SK-N-SH treated with all-trans-retinoic acid at 6 μM for 48 hours (cell line): ENCODE measurements around the gene IQUB.

ENCODE experiments used
- ATAC-seq: fragments of 200-7000 bp; cut with Tn5 transposase; 3 replicates; pipeline ENCODE4 v1.9.1; 2020; ENCODE audit warnings: mild to moderate bottlenecking, moderate library complexity
- ARNTL ChIP-seq: fragments of 450-650 bp; formaldehyde crosslinking; IDR thresholded peaks from 2 replicates; pipeline ENCODE4 v1.5.0; 2020; ENCODE audit warnings: low read depth, mild to moderate bottlenecking, moderate library complexity, borderline replicate concordance
- BACH2 ChIP-seq: fragments of 250-450 bp; sonication (Bioruptor Pico); IDR thresholded peaks from 2 replicates; pipeline ENCODE4 v1.9.0; 2021; ENCODE audit warnings: mild to moderate bottlenecking, borderline replicate concordance
- CREB5 ChIP-seq: fragments of 250-450 bp; sonication (Bioruptor Pico); IDR thresholded peaks from 2 replicates; pipeline ENCODE4 v1.5.1; 2020; ENCODE audit warnings: low read depth, mild to moderate bottlenecking, moderate library complexity
- CSDC2 ChIP-seq: fragments of 250-450 bp; sonication (Bioruptor Pico); IDR thresholded peaks from 2 replicates; pipeline ENCODE4 v1.5.0; 2020; ENCODE audit warnings: mild to moderate bottlenecking, moderate library complexity
- ESRRG ChIP-seq: fragments of 250-450 bp; sonication (Bioruptor Pico); IDR thresholded peaks from 2 replicates; pipeline ENCODE4 v1.6.1; 2021; ENCODE audit warnings: mild to moderate bottlenecking
- GLIS3 ChIP-seq: fragments of 250-450 bp; sonication (Bioruptor Pico); IDR thresholded peaks from 2 replicates; pipeline ENCODE4 v1.5.0; 2020; ENCODE audit warnings: mild to moderate bottlenecking, moderate library complexity
- OSR1 ChIP-seq: fragments of 250-450 bp; sonication (Bioruptor Pico); IDR thresholded peaks from 2 replicates; pipeline ENCODE4 v1.8.0; 2022; ENCODE audit warnings: moderate library complexity, mild to moderate bottlenecking, inconsistent platforms
- PATZ1 ChIP-seq: fragments of 250-450 bp; sonication (Bioruptor Pico); IDR thresholded peaks from 2 replicates; pipeline ENCODE4 v1.8.0; 2020; ENCODE audit warnings: mild to moderate bottlenecking, moderate library complexity, borderline replicate concordance
- POU6F1 ChIP-seq: fragments of 250-450 bp; sonication (Bioruptor Pico); IDR thresholded peaks from 2 replicates; pipeline ENCODE4 v1.8.0; 2021; ENCODE audit warnings: low read depth, mild to moderate bottlenecking, moderate library complexity, borderline replicate concordance
- PPARA ChIP-seq: fragments of 250-450 bp; sonication (Bioruptor Pico); IDR thresholded peaks from 2 replicates; pipeline ENCODE4 v1.5.0; 2020; ENCODE audit warnings: mild to moderate bottlenecking, borderline replicate concordance
- RARB ChIP-seq: fragments of 250-450 bp; sonication (Bioruptor Pico); IDR thresholded peaks from 2 replicates; pipeline ENCODE4 v1.8.0; 2021; ENCODE audit warnings: mild to moderate bottlenecking, moderate library complexity
- SNAI2 ChIP-seq: fragments of 250-450 bp; sonication (Bioruptor Pico); IDR thresholded peaks from 2 replicates; pipeline ENCODE4 v1.5.0; 2020; ENCODE audit warnings: mild to moderate bottlenecking, moderate library complexity
- TSHZ2 ChIP-seq: fragments of 250-450 bp; sonication (Bioruptor Pico); IDR thresholded peaks from 2 replicates; pipeline ENCODE4 v1.5.0; 2020; ENCODE audit warnings: mild to moderate bottlenecking, moderate library complexity
- ZC3H10 ChIP-seq: fragments of 250-450 bp; sonication (Bioruptor Pico); IDR thresholded peaks from 2 replicates; pipeline ENCODE4 v1.5.1; 2021; ENCODE audit warnings: mild to moderate bottlenecking, moderate library complexity
- ZFP3 ChIP-seq: fragments of 250-450 bp; sonication (Bioruptor Pico); IDR thresholded peaks from 2 replicates; pipeline ENCODE4 v1.5.0; 2020; ENCODE audit warnings: mild to moderate bottlenecking, moderate library complexity
- ZFP30 ChIP-seq: fragments of 450-650 bp; formaldehyde crosslinking; IDR thresholded peaks from 2 replicates; pipeline ENCODE4 v1.5.0; 2022; ENCODE audit warnings: mild to moderate bottlenecking, moderate library complexity
- ZNF565 ChIP-seq: fragments of 450-650 bp; formaldehyde crosslinking; conservative IDR thresholded peaks from 2 replicates; pipeline ENCODE4 v1.5.0; 2020; ENCODE audit warnings: low read depth, mild to moderate bottlenecking, moderate library complexity
- ZNF70 ChIP-seq: fragments of 450-650 bp; formaldehyde crosslinking; IDR thresholded peaks from 2 replicates; pipeline ENCODE4 v1.5.0; 2020; ENCODE audit warnings: mild to moderate bottlenecking, moderate library complexity
- ZNF8 ChIP-seq: fragments of 450-650 bp; formaldehyde crosslinking; IDR thresholded peaks from 2 replicates; pipeline ENCODE4 v1.5.0; 2020; ENCODE audit warnings: mild to moderate bottlenecking, moderate library complexity

IQUB gene

GRCh38 chr7:123539871-123540270 lies 5.5 kb upstream of the IQUB start:
- TF ChIP-seq ARNTL (no peak), CSDC2 (CRISPR knock-in tag) (no peak), PPARA (CRISPR knock-in tag) (no peak), ZFP30 (no peak), ZNF70 (CRISPR knock-in tag) (no peak), POU6F1 (CRISPR knock-in tag) (no peak), GLIS3 (CRISPR knock-in tag) (no peak), SNAI2 (CRISPR knock-in tag) (no peak), ZNF8 (CRISPR knock-in tag) (no peak), PATZ1 (no peak), BACH2 (CRISPR knock-in tag) (no peak), TSHZ2 (CRISPR knock-in tag) (no peak), CREB5 (CRISPR knock-in tag) (no peak), RARB (CRISPR knock-in tag) (no peak), ZNF565 (CRISPR knock-in tag) (no peak), ZC3H10 (CRISPR knock-in tag) (no peak), OSR1 (no peak)
- ATAC-seq, result no peak

GRCh38 chr7:123538897-123539296 lies 4.5 kb upstream of the IQUB start:
- TF ChIP-seq ESRRG, result no peak
- no peak for TF ChIP-seq CREB5 (CRISPR knock-in tag)
- no peak for TF ChIP-seq ARNTL
- TF ChIP-seq ZNF565 (CRISPR knock-in tag), result no peak
- no peak for TF ChIP-seq RARB (CRISPR knock-in tag)
- no peak for TF ChIP-seq ZC3H10 (CRISPR knock-in tag)
- TF ChIP-seq ZFP3 (CRISPR knock-in tag), result no peak
- TF ChIP-seq BACH2 (CRISPR knock-in tag), result no peak
- no peak for TF ChIP-seq PPARA (CRISPR knock-in tag)
- TF ChIP-seq TSHZ2 (CRISPR knock-in tag), result no peak

More at GRCh38 chr7:123538897-123539296, 4.5 kb upstream of the IQUB start:
- ATAC-seq, result no peak
